ACC112 (cell line): ENCODE data around the gene TMCO4.

Experiments used
- H2AFZ ChIP-seq: fragments of 200-600 bp; sonication (generic); one replicate; pipeline ENCODE4 v1.6.0; 2017; ENCODE audit warnings: antibody characterized with exemption, low read length; ENCODE audit not compliant: unreplicated experiment
- H3K27ac ChIP-seq: fragments of 200-600 bp; sonication (generic); 2 replicates; pipeline ENCODE4 v1.5.1; 2014; ENCODE audit warnings: low read depth, mild to moderate bottlenecking, antibody characterized with exemption, low read length, moderate library complexity
- H3K27me3 ChIP-seq: fragments of 200-600 bp; sonication (generic); 2 replicates; pipeline ENCODE4 v1.6.1; 2014; ENCODE audit warnings: mild to moderate bottlenecking, antibody characterized with exemption, low read length, moderate library complexity, mixed read lengths; ENCODE audit not compliant: insufficient read depth
- H3K36me3 ChIP-seq: fragments of 200-600 bp; sonication (generic); 2 replicates; pipeline ENCODE4 v1.6.1; 2016; ENCODE audit warnings: mild to moderate bottlenecking, antibody characterized with exemption, low read length, moderate library complexity, mixed read lengths; ENCODE audit not compliant: insufficient read depth
- H3K4me1 ChIP-seq: fragments of 200-600 bp; sonication (generic); one replicate; pipeline ENCODE4 v1.6.1; 2016; ENCODE audit warnings: low read length, mixed read lengths; ENCODE audit not compliant: insufficient read depth, unreplicated experiment, control insufficient read depth
- H3K4me3 ChIP-seq: fragments of 200-600 bp; sonication (generic); 2 replicates; pipeline ENCODE4 v1.5.1; 2014; ENCODE audit warnings: mild to moderate bottlenecking, low read depth, low read length
- H3K79me2 ChIP-seq: fragments of 200-600 bp; sonication (generic); one replicate; pipeline ENCODE4 v1.6.0; 2016; ENCODE audit warnings: low read length; ENCODE audit not compliant: control insufficient read depth, unreplicated experiment, insufficient read depth

TMCO4 gene

DNA sequence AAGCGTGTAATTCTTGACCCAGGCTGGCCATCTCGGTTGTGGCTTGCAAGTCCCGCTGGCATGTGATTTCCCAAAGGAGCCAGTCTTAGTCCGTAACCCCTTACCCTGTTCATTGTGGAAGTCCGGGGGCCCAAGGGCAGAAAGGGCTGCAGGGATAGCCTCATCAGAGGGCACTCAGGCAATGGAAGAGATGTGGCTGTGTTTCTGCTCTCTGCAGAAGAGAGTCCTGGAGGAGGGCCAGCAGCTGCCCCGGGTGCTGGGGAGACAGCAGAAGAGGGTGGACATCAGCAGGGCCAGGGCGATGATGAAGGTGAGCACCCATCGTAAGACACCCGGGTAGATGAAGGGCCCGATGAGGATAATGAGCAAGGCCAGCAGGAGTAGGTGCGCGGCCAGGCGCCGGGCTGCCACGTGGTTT lies 14.5 kb upstream of the TMCO4 start:
- H3K27me3 ChIP-seq: no peaks in the 10 kb centered on the region
- H3K4me1 ChIP-seq: no peaks in the 10 kb centered on the region
- H3K4me3 ChIP-seq: no peak overlapping the region
- H2AFZ ChIP-seq: no peak overlapping the region
- no peaks in the 10 kb centered on the region for H3K36me3 ChIP-seq
- H3K79me2 ChIP-seq: no peaks in the 10 kb centered on the region
- H3K27ac ChIP-seq: no peak overlapping the region

DNA sequence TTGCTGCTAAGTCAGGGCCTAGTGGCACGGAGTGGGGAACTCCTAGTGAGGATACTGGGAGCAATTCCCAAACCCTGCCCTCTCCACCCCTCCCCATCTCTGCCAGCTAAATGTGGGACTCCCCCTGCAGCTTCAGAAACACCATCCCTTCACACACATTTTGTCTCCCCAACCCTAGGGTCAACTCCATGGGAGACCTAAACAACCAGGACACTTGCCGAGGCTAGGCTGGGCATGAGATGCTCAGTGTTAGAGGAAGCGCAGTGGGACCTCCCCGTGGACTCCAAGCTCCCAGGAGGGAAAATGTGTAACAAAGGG lies 13.9 kb upstream of the TMCO4 start:
- no peak overlapping the region for H3K27ac ChIP-seq
- no peaks in the 10 kb centered on the region for H3K4me1 ChIP-seq
- no peaks in the 10 kb centered on the region for H3K36me3 ChIP-seq
- no peaks in the 10 kb centered on the region for H3K79me2 ChIP-seq
- H3K27me3 ChIP-seq: no peaks in the 10 kb centered on the region
- no peak overlapping the region for H2AFZ ChIP-seq
- H3K4me3 ChIP-seq: no peak overlapping the region

DNA sequence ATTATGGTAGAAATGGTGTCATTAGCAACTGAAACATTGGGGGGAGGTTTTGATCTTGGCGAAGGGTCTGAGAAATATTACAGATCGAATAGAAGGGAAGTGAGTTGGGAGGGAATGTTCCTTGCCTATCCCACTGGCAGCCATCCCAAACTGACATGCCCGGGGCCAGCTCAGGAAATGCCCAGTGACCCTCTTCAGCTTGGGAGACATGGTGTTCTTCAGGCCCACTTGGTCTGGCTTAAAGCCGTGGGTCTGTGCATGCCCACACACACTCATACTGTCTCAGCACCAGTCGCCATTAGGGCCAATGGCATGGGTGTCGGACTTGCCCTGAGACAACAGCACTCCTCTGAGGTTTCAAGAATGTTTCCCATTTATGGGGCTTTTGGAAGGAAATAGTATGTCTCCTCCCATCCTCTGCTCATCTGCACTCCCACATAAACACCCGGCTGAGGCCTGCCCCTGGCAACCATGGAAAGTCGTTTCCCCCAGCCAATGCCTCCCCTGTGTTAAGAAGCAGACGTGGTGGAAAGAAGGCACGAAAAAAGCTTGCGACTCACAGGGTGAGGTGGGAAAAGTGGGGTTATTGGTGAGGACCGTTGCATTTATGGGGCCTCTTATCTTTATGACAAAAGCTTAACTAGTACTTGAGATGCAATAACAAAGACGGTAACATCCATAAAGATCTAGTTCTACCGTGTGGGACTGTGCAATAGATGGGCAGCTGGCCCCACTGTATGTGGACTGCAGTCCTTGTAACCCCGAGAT lies 13.3 kb upstream of the TMCO4 start:
- H3K4me3 ChIP-seq: no peak overlapping the region
- H3K4me1 ChIP-seq: no peaks in the 10 kb centered on the region
- no peak overlapping the region for H3K27ac ChIP-seq
- no peak overlapping the region for H2AFZ ChIP-seq
- H3K36me3 ChIP-seq: no peaks in the 10 kb centered on the region
- no peaks in the 10 kb centered on the region for H3K79me2 ChIP-seq
- H3K27me3 ChIP-seq: no peaks in the 10 kb centered on the region

DNA sequence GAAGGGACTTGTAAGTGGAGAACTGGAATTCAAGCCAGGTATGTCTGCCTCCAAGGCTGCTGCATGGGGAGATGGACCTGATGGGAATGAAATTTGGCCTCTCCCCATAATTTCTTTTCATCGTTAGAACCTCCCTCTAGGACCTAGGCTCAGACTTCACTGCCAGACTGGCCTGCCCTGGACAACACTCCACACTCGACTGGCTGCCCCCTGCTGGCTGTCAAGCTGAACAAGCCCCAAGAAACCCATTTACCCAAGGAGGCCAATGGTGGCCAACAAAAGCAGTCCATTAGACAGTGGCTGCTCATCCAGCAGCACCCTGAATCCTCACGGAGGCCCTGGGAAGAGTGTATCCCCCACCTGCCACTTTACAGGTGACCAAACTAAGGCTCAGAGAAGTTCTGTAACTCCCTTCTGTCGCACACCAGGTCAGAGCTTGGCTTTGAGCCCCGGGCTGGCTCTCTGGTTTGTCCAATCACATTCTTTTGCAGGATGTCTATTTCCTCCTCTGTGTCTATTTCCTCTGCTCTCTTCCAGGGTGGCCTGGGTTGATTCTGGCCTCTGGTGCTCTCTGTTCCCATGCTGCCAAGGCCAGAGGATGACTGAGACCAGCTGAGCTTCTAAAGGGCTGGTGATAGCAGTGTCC lies 11.6 kb upstream of the TMCO4 start:
- Histone ChIP-seq H3K4me1 (no peaks in the 10 kb centered on the region), H2AFZ (no peak overlapping the region), H3K4me3 (no peak overlapping the region), H3K27ac (no peak overlapping the region), H3K27me3 (no peaks in the 10 kb centered on the region), H3K36me3 (no peaks in the 10 kb centered on the region), H3K79me2 (no peaks in the 10 kb centered on the region)

DNA sequence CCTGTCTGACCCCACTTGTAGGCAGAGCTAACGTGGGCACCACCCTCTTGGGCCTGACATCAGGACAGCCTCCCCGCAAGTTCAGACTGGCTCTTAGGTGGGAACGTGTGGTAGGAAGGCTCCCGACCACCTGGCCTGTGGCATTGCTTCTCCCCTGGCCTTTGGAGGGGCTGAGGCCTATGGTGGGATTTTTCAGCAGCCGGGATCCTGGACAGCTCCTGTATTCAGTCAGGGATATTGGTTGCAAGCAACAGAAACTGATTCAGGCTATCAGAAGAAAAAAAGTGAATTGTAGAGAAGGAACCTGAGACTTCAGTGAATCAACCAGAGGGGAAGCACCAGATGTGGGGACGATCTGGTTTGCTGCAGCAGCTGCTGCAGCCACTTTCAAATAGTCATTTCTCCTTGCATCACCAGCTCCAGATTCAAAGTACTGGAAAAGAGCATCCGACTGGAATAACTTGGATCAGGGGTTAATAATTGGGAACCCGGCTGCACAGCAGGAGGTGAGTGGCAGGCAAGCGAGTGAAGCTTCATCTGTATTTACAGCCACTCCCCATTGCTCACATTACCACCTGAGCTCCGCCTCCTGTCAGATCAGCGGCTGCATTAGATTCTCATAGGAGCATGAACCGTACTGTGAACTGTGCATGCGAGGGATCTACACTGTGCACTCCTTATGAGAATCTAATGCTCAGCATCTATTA lies 9.5 kb upstream of the TMCO4 start:
- Histone ChIP-seq H2AFZ (no peak overlapping the region), H3K4me3 (no peak overlapping the region), H3K27me3 (no peaks in the 10 kb centered on the region), H3K36me3 (no peaks in the 10 kb centered on the region), H3K4me1 (no peaks in the 10 kb centered on the region), H3K27ac (no peak overlapping the region), H3K79me2 (no peaks in the 10 kb centered on the region)

DNA sequence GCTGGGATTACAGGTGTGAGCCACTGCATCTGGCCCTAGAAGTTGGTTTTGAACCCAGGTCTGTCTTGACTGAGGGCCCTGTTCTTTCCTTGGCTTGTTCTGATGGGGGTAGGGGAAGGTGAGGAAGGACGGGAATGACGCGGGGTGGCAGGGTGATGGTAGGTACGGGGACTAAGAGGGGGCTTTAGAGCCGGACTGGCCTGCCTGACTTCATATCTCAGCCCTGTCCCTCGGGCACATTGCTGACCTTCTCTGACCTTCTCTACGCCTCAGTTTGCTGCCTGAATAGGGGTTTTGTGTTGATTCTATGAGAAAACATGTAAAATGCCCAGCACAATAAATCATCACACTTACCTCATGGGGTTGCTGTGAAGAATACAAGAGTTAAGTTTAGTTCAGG lies 8.6 kb upstream of the TMCO4 start:
- Histone ChIP-seq H3K4me3 (no peak overlapping the region), H3K4me1 (no peaks in the 10 kb centered on the region), H2AFZ (no peak overlapping the region), H3K36me3 (no peaks in the 10 kb centered on the region), H3K27me3 (no peaks in the 10 kb centered on the region), H3K27ac (no peak overlapping the region), H3K79me2 (no peaks in the 10 kb centered on the region)

DNA sequence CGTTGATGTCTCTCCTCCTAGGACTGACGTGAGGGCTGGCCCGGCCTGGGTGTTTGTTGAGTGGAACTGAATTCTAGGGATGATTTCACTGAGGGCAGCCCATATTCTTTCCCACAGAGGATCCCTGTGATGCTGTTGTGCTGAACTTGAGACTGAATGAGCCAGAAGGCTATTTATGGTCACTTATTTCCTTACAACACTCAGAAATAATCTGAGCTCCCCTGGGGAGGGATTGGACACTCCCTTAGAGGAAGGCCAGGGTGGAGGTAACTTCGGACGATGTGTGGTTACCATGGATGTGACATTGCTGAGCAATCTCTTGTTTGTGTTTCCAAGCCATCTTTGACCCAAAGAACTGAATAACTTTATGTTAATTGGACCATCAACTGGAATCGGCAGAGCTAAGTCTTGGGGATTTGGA lies 5.1 kb upstream of the TMCO4 start:
- Histone ChIP-seq H3K36me3 (no peaks in the 10 kb centered on the region), H3K27ac (no peak overlapping the region), H3K79me2 (no peaks in the 10 kb centered on the region), H3K27me3 (no peaks in the 10 kb centered on the region), H3K4me1 (peaks cover 7% of the 10 kb centered on the region), H2AFZ (no peak overlapping the region), H3K4me3 (no peak overlapping the region)

DNA sequence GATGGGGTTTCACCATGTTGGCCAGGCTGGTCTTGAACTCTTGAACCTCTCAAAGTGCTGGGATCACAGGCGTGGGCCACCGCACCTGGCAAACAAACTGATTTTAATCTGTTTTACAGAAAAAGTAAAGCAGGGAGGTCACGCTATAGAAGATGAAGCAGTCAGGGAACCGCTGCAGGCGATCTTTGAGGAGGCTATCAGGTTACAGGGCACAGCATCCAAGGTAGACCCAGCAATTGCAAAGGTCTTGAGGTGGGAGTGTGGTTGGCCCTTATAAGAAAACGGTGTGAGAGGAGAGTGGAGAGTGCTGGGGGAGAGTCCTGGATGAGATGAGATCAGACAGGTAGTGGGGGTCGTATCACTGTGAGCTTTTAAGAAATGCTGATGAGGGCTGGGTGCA lies 2.6 kb upstream of the TMCO4 start:
- peaks cover 10% of the 10 kb centered on the region for H3K79me2 ChIP-seq
- no peak overlapping the region for H2AFZ ChIP-seq
- no peaks in the 10 kb centered on the region for H3K36me3 ChIP-seq
- H3K4me1 ChIP-seq: peaks cover 19% of the 10 kb centered on the region
- no peak overlapping the region for H3K4me3 ChIP-seq
- no peaks in the 10 kb centered on the region for H3K27me3 ChIP-seq
- no peak overlapping the region for H3K27ac ChIP-seq

DNA sequence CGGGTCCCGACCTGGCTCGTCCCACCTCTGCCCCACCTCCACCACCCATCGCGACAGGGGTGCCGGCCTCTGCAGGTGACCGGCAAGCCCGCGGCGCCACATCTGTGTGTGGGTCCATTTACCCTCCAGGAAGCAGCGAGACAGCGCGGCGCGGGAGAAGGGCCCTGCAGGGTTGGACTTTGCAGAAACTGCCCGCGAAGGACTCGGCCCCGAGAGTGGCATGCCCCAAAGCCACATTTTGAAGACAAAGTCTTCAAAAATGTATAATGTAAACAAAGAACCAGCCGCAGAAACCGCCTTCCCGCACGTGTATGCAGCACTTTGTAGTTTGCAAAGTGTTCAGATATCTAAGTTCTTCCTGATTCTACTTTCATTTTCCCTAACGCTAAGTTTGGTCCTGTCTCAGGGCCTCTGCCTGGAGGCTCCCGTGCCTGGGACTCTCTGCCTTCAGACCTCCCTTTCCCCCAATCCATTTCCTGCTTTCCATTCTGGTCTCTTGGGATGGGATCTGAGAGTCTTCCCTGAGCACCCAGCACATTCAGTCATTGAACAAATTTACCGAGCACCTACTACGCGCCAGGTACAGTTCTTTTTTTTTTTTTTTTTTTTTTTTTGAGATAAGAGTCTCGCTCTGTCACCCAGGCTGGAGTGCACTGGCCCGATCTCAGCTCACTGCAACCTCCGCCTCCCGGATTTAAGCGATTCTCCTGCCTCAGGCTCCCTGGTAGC lies 524 bp upstream of the TMCO4 start:
- peak overlapping the region; percentile 61 for H2AFZ ChIP-seq
- no peaks in the 10 kb centered on the region for H3K27me3 ChIP-seq
- H3K4me1 ChIP-seq: peaks cover 19% of the 10 kb centered on the region
- H3K4me3 ChIP-seq: peak overlapping the region; percentile 90
- no peaks in the 10 kb centered on the region for H3K36me3 ChIP-seq
- H3K27ac ChIP-seq: peak overlapping the region; percentile 58
- peaks cover 10% of the 10 kb centered on the region for H3K79me2 ChIP-seq

DNA sequence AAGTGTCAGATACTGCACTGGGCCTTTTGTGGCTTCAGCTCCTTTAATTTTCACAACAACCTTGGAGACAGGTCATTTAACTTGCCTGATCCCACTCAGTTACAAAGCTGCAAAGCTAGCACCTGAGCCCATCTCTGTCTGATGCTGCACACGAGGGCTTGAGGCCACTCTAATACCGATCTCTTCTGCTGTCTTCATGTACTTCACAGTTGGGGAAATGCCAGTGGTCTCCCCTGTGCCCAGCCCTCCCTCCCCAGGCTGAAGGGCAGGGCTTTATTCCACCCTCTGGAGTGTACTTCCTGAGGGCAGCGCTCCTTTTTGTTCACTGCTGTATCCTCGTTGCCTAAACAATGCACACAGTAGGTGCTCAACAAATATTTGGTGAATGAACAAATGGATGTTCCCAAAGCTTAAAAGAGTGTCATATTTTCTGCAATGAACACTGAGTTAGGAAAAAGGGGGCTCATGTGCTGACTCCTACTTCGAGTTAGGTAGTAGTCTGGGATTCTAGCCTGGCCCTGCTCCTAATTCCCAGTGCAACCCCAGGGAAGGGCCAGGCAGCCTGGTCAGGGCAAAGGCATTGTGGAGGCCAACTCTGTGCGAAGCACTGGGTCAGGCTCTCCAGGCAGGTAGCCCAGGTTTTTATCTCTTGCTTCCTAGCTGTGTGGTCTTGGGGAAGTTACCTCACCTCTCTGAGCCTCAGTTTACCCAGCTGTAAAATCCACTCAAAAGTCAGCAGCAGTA lies 1.1 kb downstream of the TMCO4 start:
- Histone ChIP-seq H3K4me3 (peak overlapping the region; percentile 90), H2AFZ (peak overlapping the region; percentile 65), H3K79me2 (peaks cover 10% of the 10 kb centered on the region), H3K36me3 (no peaks in the 10 kb centered on the region), H3K27me3 (no peaks in the 10 kb centered on the region), H3K27ac (0 out of 2 replicates have a peak overlapping the region, but pooled peaks have one; percentile 27), H3K4me1 (peaks cover 19% of the 10 kb centered on the region)
